ENCODE data around the gene GRPEL2.

GRCh38 chr5:149319174-149319573, 26.1 kb upstream of the GRPEL2 start:
- TF ChIP-seq POLR2AphosphoS5 (IDR thresholded peaks at IDR 0.05; ENCODE audit: low read depth, low read length) (no peak), TAF1 (IDR thresholded peaks at IDR 0.05; ENCODE audit: borderline replicate concordance, low read depth, low read length) (no peak)

Data from GM12892 (cell line).